SK-N-SH (cell line): ENCODE measurements around the gene CFAP126.

ENCODE experiments used
- FOXM1 ChIP-seq: IDR thresholded peaks from 2 replicates; pipeline ENCODE4 v1.4.0; 2012; ENCODE audit warnings: low read depth, mild to moderate bottlenecking
- GABPA ChIP-seq: IDR thresholded peaks from 2 replicates; pipeline ENCODE4 v1.4.0; 2012; ENCODE audit warnings: low read depth, mild to moderate bottlenecking
- MXI1 ChIP-seq: IDR thresholded peaks from 2 replicates; pipeline ENCODE4 v1.6.1; 2012; ENCODE audit warnings: mild to moderate bottlenecking, low read depth, low read length, improper control_type of control experiment
- POLR2AphosphoS5 ChIP-seq: IDR thresholded peaks from 2 replicates; pipeline ENCODE4 v1.6.1; 2012; ENCODE audit warnings: low read depth, low read length
- RAD21 ChIP-seq: IDR thresholded peaks from 2 replicates; pipeline ENCODE4 v1.6.1; 2012; ENCODE audit warnings: mild to moderate bottlenecking, low read length
- SMC3 ChIP-seq: IDR thresholded peaks from 2 replicates; pipeline ENCODE4 v1.6.1; 2012; ENCODE audit warnings: low read depth, low read length, improper control_type of control experiment
- YY1 ChIP-seq: IDR thresholded peaks from 2 replicates; pipeline ENCODE4 v1.4.0; 2012; ENCODE audit warnings: low read depth, mild to moderate bottlenecking
- TF ChIP-seq, protein P1 (sequence below): IDR thresholded peaks from 2 replicates; pipeline ENCODE4 v1.4.0; 2012; ENCODE audit warnings: low read depth
- TF ChIP-seq, protein P2 (sequence below): fragments of 200-600 bp; sonication (generic); IDR thresholded peaks from 2 replicates; pipeline ENCODE4 v1.6.1; 2017; ENCODE audit warnings: antibody characterized with exemption, mild to moderate bottlenecking, moderate library complexity

DNA sequence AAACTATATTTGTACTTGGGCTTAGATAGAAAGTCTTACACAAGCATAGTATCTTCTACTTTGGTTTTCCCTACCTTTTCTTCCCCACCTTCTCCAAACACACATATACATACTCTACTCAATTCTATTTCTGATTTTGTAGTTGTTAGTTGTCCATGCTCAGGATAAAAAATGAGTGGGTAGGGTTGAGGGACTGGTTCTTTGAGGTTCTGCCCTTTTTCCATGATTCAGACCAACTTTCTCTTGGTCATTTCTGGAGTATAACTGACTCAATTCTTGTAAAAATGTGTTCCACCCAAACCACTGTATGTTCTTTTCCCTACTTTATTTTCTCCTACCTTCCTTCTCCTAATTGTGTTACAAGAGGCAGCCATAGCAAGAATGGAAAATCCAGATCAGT is 3.3 kb downstream of the CFAP126 start:
- TF ChIP-seq RAD21 (no peak), POLR2AphosphoS5 (no peak), MXI1 (no peak), SMC3 (no peak), FOXM1 (no peak), YY1 (no peak), GABPA (no peak)
- TF ChIP-seq, protein P1, sequence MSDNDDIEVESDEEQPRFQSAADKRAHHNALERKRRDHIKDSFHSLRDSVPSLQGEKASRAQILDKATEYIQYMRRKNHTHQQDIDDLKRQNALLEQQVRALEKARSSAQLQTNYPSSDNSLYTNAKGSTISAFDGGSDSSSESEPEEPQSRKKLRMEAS = no peak
- TF ChIP-seq, protein P2, sequence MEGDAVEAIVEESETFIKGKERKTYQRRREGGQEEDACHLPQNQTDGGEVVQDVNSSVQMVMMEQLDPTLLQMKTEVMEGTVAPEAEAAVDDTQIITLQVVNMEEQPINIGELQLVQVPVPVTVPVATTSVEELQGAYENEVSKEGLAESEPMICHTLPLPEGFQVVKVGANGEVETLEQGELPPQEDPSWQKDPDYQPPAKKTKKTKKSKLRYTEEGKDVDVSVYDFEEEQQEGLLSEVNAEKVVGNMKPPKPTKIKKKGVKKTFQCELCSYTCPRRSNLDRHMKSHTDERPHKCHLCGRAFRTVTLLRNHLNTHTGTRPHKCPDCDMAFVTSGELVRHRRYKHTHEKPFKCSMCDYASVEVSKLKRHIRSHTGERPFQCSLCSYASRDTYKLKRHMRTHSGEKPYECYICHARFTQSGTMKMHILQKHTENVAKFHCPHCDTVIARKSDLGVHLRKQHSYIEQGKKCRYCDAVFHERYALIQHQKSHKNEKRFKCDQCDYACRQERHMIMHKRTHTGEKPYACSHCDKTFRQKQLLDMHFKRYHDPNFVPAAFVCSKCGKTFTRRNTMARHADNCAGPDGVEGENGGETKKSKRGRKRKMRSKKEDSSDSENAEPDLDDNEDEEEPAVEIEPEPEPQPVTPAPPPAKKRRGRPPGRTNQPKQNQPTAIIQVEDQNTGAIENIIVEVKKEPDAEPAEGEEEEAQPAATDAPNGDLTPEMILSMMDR = no peak
